AG09309 (cell line): ENCODE data around the gene CNTNAP2.

ENCODE experiments used
- DNase-seq: peaks from one replicate; pipeline ENCODE4 v3.0.0-alpha.2; 2010; ENCODE audit warnings: low read depth
- H3K4me3 ChIP-seq: 2 replicates; pipeline ENCODE4 v1.5.1; 2011; ENCODE audit warnings: mild to moderate bottlenecking, low read depth, low read length, moderate library complexity; ENCODE audit not compliant: control insufficient read depth
- CTCF ChIP-seq: IDR thresholded peaks from 2 replicates; pipeline ENCODE4 v1.5.1; 2011; ENCODE audit warnings: mild to moderate bottlenecking, low read depth, low read length, inconsistent platforms; ENCODE audit not compliant: insufficient read depth, control insufficient read depth; ENCODE audit errors: missing control alignments

CNTNAP2 gene

GRCh38 chr7:146922782-146923181 is 806.2 kb downstream of the CNTNAP2 start:
- TF ChIP-seq CTCF, result no peak
- DNase-seq, result no peak

GRCh38 chr7:146926841-146927240 is 810.2 kb downstream of the CNTNAP2 start:
- no peak overlapping the region for H3K4me3 ChIP-seq
- TF ChIP-seq CTCF, result no peak
- DNase-seq, result no peak

More at GRCh38 chr7:146922782-146923181, 806.2 kb downstream of the CNTNAP2 start:
- no peak overlapping the region for H3K4me3 ChIP-seq

GRCh38 chr7:146937836-146938235 is 821.2 kb downstream of the CNTNAP2 start:
- no peak overlapping the region for H3K4me3 ChIP-seq
- DNase-seq, result no peak
- no peak for TF ChIP-seq CTCF

GRCh38 chr7:146943483-146943882 is 826.9 kb downstream of the CNTNAP2 start:
- DNase-seq, result no peak
- H3K4me3 ChIP-seq, result no peak overlapping the region
- no peak for TF ChIP-seq CTCF

GRCh38 chr7:146948703-146949102 is 832.1 kb downstream of the CNTNAP2 start:
- TF ChIP-seq CTCF, result no peak
- DNase-seq, result no peak

GRCh38 chr7:146956321-146956720 is 839.7 kb downstream of the CNTNAP2 start:
- H3K4me3 ChIP-seq, result no peak overlapping the region
- no peak for DNase-seq
- TF ChIP-seq CTCF, result no peak

More at GRCh38 chr7:146948703-146949102, 832.1 kb downstream of the CNTNAP2 start:
- H3K4me3 ChIP-seq, result no peak overlapping the region

GRCh38 chr7:146956853-146957252 is 840.3 kb downstream of the CNTNAP2 start:
- no peak for TF ChIP-seq CTCF
- H3K4me3 ChIP-seq, result no peak overlapping the region
- DNase-seq, result no peak
